IMR-90 (cell line): ENCODE results near the gene RXFP2. TPM values are rescaled to one million over a fixed set of nuclear protein-coding genes. Genes with fewer than 3 reads are reported as not detected.

ENCODE experiments used
- ATAC-seq: fragments of 200-7000 bp; cut with Tn5 transposase; 2 replicates; pipeline ENCODE4 v1.9.1; 2020; ENCODE audit warnings: low read depth, mild to moderate bottlenecking, moderate library complexity
- BruUV-seq: library from RNA; stranded (reverse); fragments of 400-500 nt; replicated peaks from 2 replicates; lab custom pipeline; 2021; lab: Mats Ljungman, UMichigan
- CTCF ChIA-PET: fragments of 300-600 bp; formaldehyde crosslinking; extraction: SDS; loops from one replicate; lab custom pipeline; 2021; ENCODE audit warnings: antibody characterized with exemption; lab: Yijun Ruan, JAX
- POLR2A ChIA-PET: fragments of 300-600 bp; sonication (Branson Sonifier 250); formaldehyde crosslinking; loops from one replicate; lab custom pipeline; 2022; ENCODE audit warnings: antibody characterized with exemption; ENCODE audit not compliant: unreplicated experiment; lab: Charles Lee
- DNase-seq: peaks from one replicate; pipeline ENCODE4 v3.0.0; 2013
- H2AFZ ChIP-seq: replicated peaks from 2 replicates; pipeline ENCODE3; 2013; ENCODE audit warnings: low read length, mild to moderate bottlenecking; ENCODE audit not compliant: poor library complexity
- H2AK5ac ChIP-seq: 2 replicates; pipeline ENCODE4 v1.6.1; 2013; ENCODE audit warnings: low read depth, low read length, inconsistent platforms
- H2AK9ac ChIP-seq: replicated peaks from 2 replicates; pipeline ENCODE3; 2013; ENCODE audit warnings: mild to moderate bottlenecking, low read depth, low read length, moderate library complexity; ENCODE audit not compliant: poor library complexity
- H2BK120ac ChIP-seq: 2 replicates; pipeline ENCODE4 v1.6.1; 2013; ENCODE audit warnings: low read depth, low read length, inconsistent platforms
- H2BK15ac ChIP-seq: 3 replicates; pipeline ENCODE4 v1.6.1; 2013; ENCODE audit warnings: low read depth, low read length, inconsistent platforms
- H2BK20ac ChIP-seq: 2 replicates; pipeline ENCODE4 v1.6.1; 2013; ENCODE audit warnings: low read depth, mild to moderate bottlenecking, inconsistent platforms, low read length, moderate library complexity
- H2BK5ac ChIP-seq: 2 replicates; pipeline ENCODE4 v1.6.1; 2013; ENCODE audit warnings: mild to moderate bottlenecking, low read depth, low read length, inconsistent platforms; ENCODE audit not compliant: poor library complexity, severe bottlenecking
- H3K14ac ChIP-seq: replicated peaks from 2 replicates; pipeline ENCODE4 v1.6.1; 2013; ENCODE audit warnings: low read depth, low read length, inconsistent platforms
- H3K18ac ChIP-seq: 2 replicates; pipeline ENCODE4 v1.6.1; 2013; ENCODE audit warnings: low read depth, low read length, control low read depth
- H3K23ac ChIP-seq: 2 replicates; pipeline ENCODE4 v1.6.1; 2013; ENCODE audit warnings: low read depth, low read length, inconsistent platforms
- H3K27ac ChIP-seq: 2 replicates; pipeline ENCODE4 v1.5.1; 2013; ENCODE audit warnings: mild to moderate bottlenecking, control low read depth, low read length; ENCODE audit not compliant: insufficient read depth
- H3K27me3 ChIP-seq: 2 replicates; pipeline ENCODE4 v1.6.1; 2013; ENCODE audit warnings: low read length; ENCODE audit not compliant: control insufficient read depth, insufficient read depth
- H3K36me3 ChIP-seq: 2 replicates; pipeline ENCODE4 v1.6.1; 2013; ENCODE audit warnings: low read length, mixed read lengths; ENCODE audit not compliant: control insufficient read depth, insufficient read depth
- H3K4ac ChIP-seq: 2 replicates; pipeline ENCODE4 v1.6.1; 2013; ENCODE audit warnings: low read depth, low read length, inconsistent platforms
- H3K4me1 ChIP-seq: 2 replicates; pipeline ENCODE4 v1.6.1; 2013; ENCODE audit warnings: low read length, mixed read lengths; ENCODE audit not compliant: control insufficient read depth, insufficient read depth
- H3K4me2 ChIP-seq: 2 replicates; pipeline ENCODE4 v1.6.1; 2013; ENCODE audit warnings: low read depth, mild to moderate bottlenecking, control low read depth, low read length, moderate library complexity
- H3K4me3 ChIP-seq: 2 replicates; pipeline ENCODE4 v1.5.1; 2013; ENCODE audit warnings: low read depth, mild to moderate bottlenecking, control low read depth, low read length, moderate library complexity; ENCODE audit not compliant: insufficient read depth
- H3K56ac ChIP-seq: 2 replicates; pipeline ENCODE4 v1.6.1; 2013; ENCODE audit warnings: low read length, inconsistent platforms; ENCODE audit not compliant: insufficient read depth; ENCODE audit errors: extremely low read depth
- H3K79me1 ChIP-seq, 2 experiments: 2 replicates each; pipeline ENCODE4 v1.6.1; 2013; ENCODE audit warnings: low read length in 2 of 2, inconsistent platforms in 1 of 2, low read depth in 1 of 2
- H3K9ac ChIP-seq: 2 replicates; pipeline ENCODE4 v1.6.1; 2013; ENCODE audit warnings: low read depth, low read length, control low read depth
- H3K9me1 ChIP-seq: 2 replicates; pipeline ENCODE4 v1.6.1; 2013; ENCODE audit warnings: low read length, inconsistent platforms; ENCODE audit not compliant: insufficient read depth
- H3K9me3 ChIP-seq: 2 replicates; pipeline ENCODE4 v1.6.1; 2013; ENCODE audit warnings: low read length; ENCODE audit not compliant: control insufficient read depth, insufficient read depth
- H4K20me1 ChIP-seq: 2 replicates; pipeline ENCODE4 v1.6.1; 2013; ENCODE audit warnings: low read length, inconsistent platforms; ENCODE audit not compliant: insufficient read depth
- H4K5ac ChIP-seq: 2 replicates; pipeline ENCODE4 v1.6.1; 2013; ENCODE audit warnings: mild to moderate bottlenecking, low read depth, low read length, control low read depth
- H4K8ac ChIP-seq, 2 experiments: 2 replicates each; pipeline ENCODE4 v1.6.1; 2013; ENCODE audit warnings: low read depth in 2 of 2, low read length in 2 of 2, control low read depth in 1 of 2, inconsistent platforms in 1 of 2
- H4K91ac ChIP-seq: 2 replicates; pipeline ENCODE4 v1.6.1; 2013; ENCODE audit warnings: low read depth, low read length, inconsistent platforms; ENCODE audit not compliant: insufficient read depth
- BHLHE40 ChIP-seq: fragments of 150-350 bp; IDR thresholded peaks from 2 replicates; pipeline ENCODE4 v1.6.1; 2016; ENCODE audit warnings: mild to moderate bottlenecking, low read depth, low read length
- CEBPB ChIP-seq: IDR thresholded peaks from 2 replicates; pipeline ENCODE4 v1.6.1; 2012; ENCODE audit warnings: low read depth, low read length, improper control_type of control experiment
- CHD1 ChIP-seq: IDR thresholded peaks from 2 replicates; pipeline ENCODE4 v1.6.1; 2012; ENCODE audit warnings: low read depth, low read length, improper control_type of control experiment
- CTCF ChIP-seq: conservative IDR thresholded peaks from 2 replicates; pipeline ENCODE4 v1.5.1; 2012; ENCODE audit warnings: mild to moderate bottlenecking, low read depth, low read length, improper control_type of control experiment
- FOS ChIP-seq: fragments of 150-350 bp; IDR thresholded peaks from 2 replicates; pipeline ENCODE4 v1.6.1; 2016; ENCODE audit warnings: low read depth, low read length
- MAFK ChIP-seq: IDR thresholded peaks from 2 replicates; pipeline ENCODE4 v1.6.1; 2012; ENCODE audit warnings: low read depth, low read length, improper control_type of control experiment
- MAZ ChIP-seq: IDR thresholded peaks from 2 replicates; pipeline ENCODE4 v1.6.1; 2012; ENCODE audit warnings: low read depth, mild to moderate bottlenecking, low read length, improper control_type of control experiment, moderate library complexity, borderline replicate concordance
- MXI1 ChIP-seq: IDR thresholded peaks from 2 replicates; pipeline ENCODE4 v1.6.1; 2012; ENCODE audit warnings: low read depth, mild to moderate bottlenecking, low read length, moderate library complexity, borderline replicate concordance
- NFE2L2 ChIP-seq: fragments of 150-350 bp; IDR thresholded peaks from 2 replicates; pipeline ENCODE4 v1.6.1; 2016; ENCODE audit warnings: low read depth, mild to moderate bottlenecking, low read length
- POLR2A ChIP-seq: IDR thresholded peaks from 2 replicates; pipeline ENCODE4 v1.6.1; 2012; ENCODE audit warnings: mild to moderate bottlenecking, low read depth, low read length
- RAD21 ChIP-seq: IDR thresholded peaks from 2 replicates; pipeline ENCODE4 v1.6.1; 2012; ENCODE audit warnings: low read length, improper control_type of control experiment
- RCOR1 ChIP-seq: IDR thresholded peaks from 2 replicates; pipeline ENCODE4 v1.6.1; 2012; ENCODE audit warnings: mild to moderate bottlenecking, low read length, improper control_type of control experiment; ENCODE audit not compliant: insufficient replicate concordance
- RFX5 ChIP-seq: IDR thresholded peaks from 2 replicates; pipeline ENCODE4 v1.8.0; 2012; ENCODE audit warnings: low read depth, mild to moderate bottlenecking, low read length, moderate library complexity
- USF2 ChIP-seq: fragments of 150-350 bp; IDR thresholded peaks from 2 replicates; pipeline ENCODE4 v1.6.1; 2017; ENCODE audit warnings: mild to moderate bottlenecking, antibody characterized with exemption, low read length, low read depth
- WGBS, 2 experiments: methylation state at CpG; one replicate each; pipeline versions ENCODE4 v1.1.5 to v1.1.7; 2013; ENCODE audit warnings: missing lambda C conversion rate in 2 of 2; ENCODE audit not compliant: insufficient read length in 1 of 2; ENCODE audit errors: extremely low coverage in 2 of 2; 5-methylcytosine and 5-hydroxymethylcytosine counted together
- dilution Hi-C: fragments of 300-500 bp; cut with HindIII; formaldehyde crosslinking; loops from one replicate; pipeline ENCODE4 v1.14.3; 2018; ENCODE audit warnings: low sequenced_read_pairs; ENCODE audit not compliant: unreplicated experiment
- in situ Hi-C: fragments of 300-500 bp; cut with MboI; formaldehyde crosslinking; loops from 3 replicates; pipeline ENCODE4 v1.14.3; 2019; ENCODE audit warnings: low sequenced_read_pairs, inconsistent platforms, mixed read lengths
- intact Hi-C: fragments of 100-400 bp; cut with micrococcal nuclease; formaldehyde crosslinking; loops from 2 replicates; pipeline ENCODE4 v1.10.0; 2022
- polyA plus RNA-seq, 3 experiments: library from polyadenylated mRNA; depleted of rRNA; stranded (reverse); fragments of >200 nt; gene quantifications; 2 replicates each; pipeline ENCODE4 v1.2.3, GENCODE V29; 2012; ENCODE audit warnings: low replicate concordance in 1 of 3
- total RNA-seq: library from RNA; depleted of rRNA; stranded (reverse); fragments of >200 nt; gene quantifications from 2 replicates; pipeline ENCODE4 v1.2.3, GENCODE V29; 2012
- TF ChIP-seq, protein P1 (sequence below): fragments of 150-350 bp; IDR thresholded peaks from 2 replicates; pipeline ENCODE4 v1.6.1; 2016; ENCODE audit warnings: low read depth, mild to moderate bottlenecking, low read length, moderate library complexity, borderline replicate concordance

The RXFP2 gene
- total and polyA plus RNA-seq, 2 of the 4 experiments (the other 2 are of a cell fraction): not detected

GRCh38 chr13:31765138-31765785, 25.9 kb downstream of the RXFP2 start:
- H3K18ac ChIP-seq: peak overlapping the region; percentile 57; the same call in 1 of the 2 replicates
- in situ Hi-C loops (no loop called here), intact Hi-C loops (no loop called here), dilution Hi-C loops (no loop called here)
- H2BK15ac ChIP-seq: no peak overlapping the region
- no peak overlapping the region for H3K56ac ChIP-seq
- H4K5ac ChIP-seq: no peak overlapping the region; the same call in 1 of the 2 replicates
- DNase-seq: peak; percentile 89
- no TSS peak for BruUV-seq
- H3K4me2 ChIP-seq: peak overlapping the region; percentile 36; the same call in 1 of the 2 replicates
- H4K91ac ChIP-seq: no peak overlapping the region
- no peaks in the 10 kb centered on the region for H3K9me3 ChIP-seq
- no CpG with 5 or more reads among the region's 2 CpGs for WGBS, 2 experiments
- peak overlapping the region; percentile 87 for H2BK5ac ChIP-seq
- H2AFZ ChIP-seq: no peak overlapping the region
- no peak overlapping the region for H2BK120ac ChIP-seq
- H3K4ac ChIP-seq: peak overlapping the region; percentile 33; the same call in 1 of the 2 replicates
- H4K8ac ChIP-seq: peak overlapping the region in 1 of 2 experiments; percentile 16; a peak in 1 of 4 replicates
- H3K14ac ChIP-seq: no peak overlapping the region
- H3K27me3 ChIP-seq: no peaks in the 10 kb centered on the region
- H3K4me1 ChIP-seq: peaks cover 7% of the 10 kb centered on the region; the same call in 1 of the 2 replicates
- no peak overlapping the region for H3K27ac ChIP-seq
- H3K23ac ChIP-seq: no peak overlapping the region
- H3K36me3 ChIP-seq: no peaks in the 10 kb centered on the region
- ChIA-PET CTCF (no interaction called here), POLR2A (no interaction called here)
- H3K4me3 ChIP-seq: no peak overlapping the region
- no peak overlapping the region for H2AK9ac ChIP-seq
- ATAC-seq: peak; percentile 83
- no peak overlapping the region for H2AK5ac ChIP-seq
- peaks cover 3% of the 10 kb centered on the region for H3K9me1 ChIP-seq
- H2BK20ac ChIP-seq: peak overlapping the region; percentile 43; the same call in 1 of the 2 replicates
- H3K79me1 ChIP-seq: no peaks in the 10 kb centered on the region
- no peak overlapping the region for H3K9ac ChIP-seq
- H4K20me1 ChIP-seq: no peaks in the 10 kb centered on the region
- no peak for TF ChIP-seq RCOR1
- TF ChIP-seq RAD21: no peak
- TF ChIP-seq CHD1: no peak
- no peak for TF ChIP-seq USF2
- TF ChIP-seq RFX5: no peak
- 0 out of 2 replicates have a peak, but pooled peaks have one; percentile 20 for TF ChIP-seq MAFK
- peak; percentile 19; the same call in 1 of the 2 replicates for TF ChIP-seq CEBPB
- TF ChIP-seq MXI1: no peak
- TF ChIP-seq CTCF: no peak
- TF ChIP-seq MAZ: no peak
- TF ChIP-seq POLR2A: no peak
- TF ChIP-seq NFE2L2: no peak
- TF ChIP-seq FOS: no peak
- TF ChIP-seq BHLHE40: no peak
- TF ChIP-seq, protein P1, sequence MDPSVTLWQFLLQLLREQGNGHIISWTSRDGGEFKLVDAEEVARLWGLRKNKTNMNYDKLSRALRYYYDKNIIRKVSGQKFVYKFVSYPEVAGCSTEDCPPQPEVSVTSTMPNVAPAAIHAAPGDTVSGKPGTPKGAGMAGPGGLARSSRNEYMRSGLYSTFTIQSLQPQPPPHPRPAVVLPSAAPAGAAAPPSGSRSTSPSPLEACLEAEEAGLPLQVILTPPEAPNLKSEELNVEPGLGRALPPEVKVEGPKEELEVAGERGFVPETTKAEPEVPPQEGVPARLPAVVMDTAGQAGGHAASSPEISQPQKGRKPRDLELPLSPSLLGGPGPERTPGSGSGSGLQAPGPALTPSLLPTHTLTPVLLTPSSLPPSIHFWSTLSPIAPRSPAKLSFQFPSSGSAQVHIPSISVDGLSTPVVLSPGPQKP: no peak
